NCI-H446 treated with DMSO at 0.1 percent for 48 hours (cell line): ENCODE data around the gene ELF5.

Experiments used
- DNase-seq: peaks from one replicate; lab custom pipeline; 2025; lab: John Stamatoyannopoulos, UW

ELF5 gene

GRCh38 chr11:34493468-34493867 is 20.1 kb downstream of the ELF5 start:
- no peak for DNase-seq

GRCh38 chr11:34492806-34493414 is 20.7 kb downstream of the ELF5 start:
- peak; percentile 32 for DNase-seq

- DNase-seq: no peak
These were observed 23.3 kb downstream of the ELF5 start for GRCh38 chr11:34490304-34490703.

GRCh38 chr11:34488855-34489557 is 24.6 kb downstream of the ELF5 start:
- DNase-seq: no peak

GRCh38 chr11:34487430-34487829 is 26.2 kb downstream of the ELF5 start:
- no peak for DNase-seq

GRCh38 chr11:34483106-34483874 is 30.3 kb downstream of the ELF5 start:
- no peak for DNase-seq

GRCh38 chr11:34481307-34481706 is 32.3 kb downstream of the ELF5 start:
- DNase-seq: no peak

GRCh38 chr11:34480314-34480713 is 33.3 kb downstream of the ELF5 start:
- no peak for DNase-seq

GRCh38 chr11:34478845-34479663 is 34.5 kb downstream of the ELF5 start:
- no peak for DNase-seq

- DNase-seq: no peak
These were observed 36.7 kb downstream of the ELF5 start for GRCh38 chr11:34476849-34477248.

GRCh38 chr11:34475656-34476055 is 37.9 kb downstream of the ELF5 start:
- DNase-seq: no peak

- no peak for DNase-seq
These were observed 39.9 kb downstream of the ELF5 start for GRCh38 chr11:34473603-34474169.

GRCh38 chr11:34468209-34468841 is 45.3 kb downstream of the ELF5 start:
- no peak for DNase-seq

- DNase-seq: no peak
These were observed 46.6 kb downstream of the ELF5 start for GRCh38 chr11:34466802-34467488.

- peak; percentile 26 for DNase-seq
These were observed 49.0 kb downstream of the ELF5 start for GRCh38 chr11:34464591-34465051.

GRCh38 chr11:34461215-34461614 is 52.4 kb downstream of the ELF5 start:
- DNase-seq: no peak

GRCh38 chr11:34460278-34460677 is 53.3 kb downstream of the ELF5 start:
- DNase-seq: no peak

GRCh38 chr11:34459507-34460162 is 54.0 kb downstream of the ELF5 start:
- no peak for DNase-seq

- DNase-seq: no peak
These were observed 55.1 kb downstream of the ELF5 start for GRCh38 chr11:34458525-34458924.

GRCh38 chr11:34457607-34458006 is 56.0 kb downstream of the ELF5 start:
- DNase-seq: no peak
